K562 (cell line): ENCODE measurements around the gene LCE1E. TPM values are rescaled to one million over a fixed set of nuclear protein-coding genes. Genes with fewer than 3 reads are reported as not detected.

ENCODE experiments used
- ATAC-seq: fragments of 200-7000 bp; cut with Tn5 transposase; 3 replicates; pipeline ENCODE4 v1.9.1; 2020; ENCODE audit warnings: moderate library complexity
- BruUV-seq: library from RNA; stranded (reverse); fragments of 400-500 nt; replicated peaks from 2 replicates; lab custom pipeline; 2021; lab: Mats Ljungman, UMichigan
- CTCF ChIA-PET: fragments of 300-600 bp; formaldehyde crosslinking; extraction: SDS; loops from one replicate; lab custom pipeline; 2021; ENCODE audit warnings: low intra/inter-chr PET ratio; lab: Yijun Ruan, JAX
- POLR2A ChIA-PET: fragments of 300-600, 350-650 bp; sonication (Branson Sonifier 250); formaldehyde crosslinking; extraction: SDS; loops from one replicate; lab custom pipeline; 2021; ENCODE audit warnings: antibody characterized with exemption, inconsistent platforms; lab: Yijun Ruan, JAX
- DNase-seq, 4 experiments: peaks; one replicate each; pipeline versions ENCODE4 v3.0.0 to v3.0.0-alpha.2; 2011 to 2018; ENCODE audit warnings: low spot score in 3 of 4, mixed read lengths in 3 of 4; ENCODE audit errors: extremely low read depth in 1 of 4
- FAIRE-seq: peaks from 2 replicates; lab custom pipeline; 2011; peaks lifted over from hg19 to GRCh38; lab: Jason Lieb, UNC
- H2AFZ ChIP-seq: 2 replicates; pipeline ENCODE4 v1.6.0; 2011; ENCODE audit warnings: low read depth, low read length, control low read depth, inconsistent platforms
- H3K27ac ChIP-seq: fragments of 200-600 bp; 3 replicates; pipeline ENCODE4 v1.8.0; 2011; ENCODE audit warnings: low read depth, mild to moderate bottlenecking, control low read depth, inconsistent platforms, low read length, moderate library complexity, mixed read lengths; ENCODE audit errors: extremely low read depth
- H3K27me3 ChIP-seq, 2 experiments: fragments of 300-600 bp in 1 of 2; 2 replicates in 1 of 2; 3 replicates in 1 of 2; pipeline versions ENCODE4 v1.6.0 to v1.8.0; 2011; ENCODE audit warnings: inconsistent platforms in 2 of 2, low read length in 2 of 2, mild to moderate bottlenecking in 1 of 2, mixed read lengths in 1 of 2, moderate library complexity in 1 of 2; ENCODE audit not compliant: control insufficient read depth in 2 of 2, insufficient read depth in 2 of 2
- H3K36me3 ChIP-seq: fragments of 300-600 bp; 3 replicates; pipeline ENCODE4 v1.8.0; 2011; ENCODE audit warnings: mild to moderate bottlenecking, low read length, inconsistent platforms; ENCODE audit not compliant: control insufficient read depth, insufficient read depth
- H3K4me1 ChIP-seq, 2 experiments: fragments of 200-600 bp in 1 of 2; replicated peaks in 1 of 2; 2 replicates in 1 of 2; 3 replicates in 1 of 2; pipeline versions ENCODE4 v1.5.1 to v1.8.0; 2011; ENCODE audit warnings: inconsistent platforms in 2 of 2, low read length in 2 of 2, mild to moderate bottlenecking in 1 of 2, mixed read lengths in 1 of 2, moderate library complexity in 1 of 2; ENCODE audit not compliant: control insufficient read depth in 2 of 2, insufficient read depth in 2 of 2
- H3K4me2 ChIP-seq: 2 replicates; pipeline ENCODE4 v1.6.1; 2011; ENCODE audit warnings: low read length, control low read depth, inconsistent platforms, mixed read lengths; ENCODE audit not compliant: insufficient read depth
- H3K4me3 ChIP-seq: fragments of 200-600 bp; sonication (generic), shearing (Covaris generic); 2 replicates; pipeline ENCODE4 v1.5.1; 2016; ENCODE audit warnings: control low read depth, inconsistent platforms
- H3K79me2 ChIP-seq: fragments of 200-600 bp; 3 replicates; pipeline ENCODE4 v1.8.0; 2011; ENCODE audit warnings: low read length, inconsistent platforms; ENCODE audit not compliant: control insufficient read depth, insufficient read depth
- H3K9ac ChIP-seq, 2 experiments: 2 replicates each; pipeline versions ENCODE4 v1.6.0 to v1.6.1; 2011; ENCODE audit warnings: low read depth in 2 of 2, low read length in 2 of 2, control low read depth in 1 of 2, inconsistent platforms in 1 of 2, mild to moderate bottlenecking in 1 of 2, mixed read lengths in 1 of 2; ENCODE audit not compliant: insufficient read depth in 1 of 2
- H3K9me1 ChIP-seq: one replicate; pipeline ENCODE4 v1.6.0; 2011; ENCODE audit warnings: inconsistent platforms, mild to moderate bottlenecking, low read length, moderate library complexity; ENCODE audit not compliant: control insufficient read depth, insufficient read depth
- H3K9me3 ChIP-seq: replicated peaks from 2 replicates; pipeline ENCODE4 v1.5.1; 2011; ENCODE audit warnings: low read depth, low read length, inconsistent platforms; ENCODE audit not compliant: control insufficient read depth, insufficient read depth
- H4K20me1 ChIP-seq: replicated peaks from 2 replicates; pipeline ENCODE4 v1.6.1; 2011; ENCODE audit warnings: low read length, inconsistent platforms, mixed read lengths; ENCODE audit not compliant: control insufficient read depth, insufficient read depth
- ARID3A ChIP-seq: IDR thresholded peaks from 2 replicates; pipeline ENCODE4 v1.6.1; 2012; ENCODE audit warnings: low read depth, low read length, improper control_type of control experiment, borderline replicate concordance
- CBFA2T2 ChIP-seq: fragments of 450-650 bp; conservative IDR thresholded peaks from 2 replicates; pipeline ENCODE4 v1.6.1; 2017; ENCODE audit warnings: mild to moderate bottlenecking
- CBX3 ChIP-seq, 2 experiments: IDR thresholded peaks; 1 replicate in 1 of 2; 2 replicates in 1 of 2; pipeline ENCODE4 v1.6.1; 2012; ENCODE audit warnings: inconsistent platforms in 2 of 2, low read length in 2 of 2, borderline replicate concordance in 1 of 2, control low read depth in 1 of 2
- DEAF1 ChIP-seq: fragments of 450-650 bp; formaldehyde crosslinking; IDR thresholded peaks from 2 replicates; pipeline ENCODE4 v1.4.0; 2020; ENCODE audit warnings: mild to moderate bottlenecking, moderate library complexity
- HBP1 ChIP-seq: fragments of 450-650 bp; formaldehyde crosslinking; IDR thresholded peaks from 2 replicates; pipeline ENCODE4 v1.4.0; 2022; ENCODE audit warnings: missing genetic modification characterization
- MCM2 ChIP-seq: fragments of 450-650 bp; IDR thresholded peaks from 2 replicates; pipeline ENCODE4 v1.6.1; 2017; ENCODE audit warnings: low read depth, mild to moderate bottlenecking
- NKRF ChIP-seq: fragments of 450-650 bp; IDR thresholded peaks from 2 replicates; pipeline ENCODE4 v1.6.1; 2016; ENCODE audit warnings: borderline replicate concordance
- SIRT6 ChIP-seq: IDR thresholded peaks from one replicate; pipeline ENCODE4 v1.6.1; 2012; ENCODE audit warnings: low read depth, mild to moderate bottlenecking, control low read depth, inconsistent platforms, low read length, moderate library complexity
- ZBTB5 ChIP-seq: fragments of 450-650 bp; IDR thresholded peaks from 2 replicates; pipeline ENCODE4 v1.6.1; 2017; ENCODE audit warnings: antibody characterized with exemption
- ZFP30 ChIP-seq: fragments of 250-450 bp; sonication (Bioruptor Pico); IDR thresholded peaks from 2 replicates; pipeline ENCODE4 v1.8.0; 2022; ENCODE audit warnings: moderate library complexity, mild to moderate bottlenecking, inconsistent platforms, borderline replicate concordance
- WGBS: fragments of 100-300 bp; shearing (Covaris generic); methylation state at CpG from one replicate; pipeline ENCODE4 v1.1.6; 2016; ENCODE audit warnings: low coverage, mixed read lengths; ENCODE audit not compliant: insufficient coverage; ENCODE audit errors: missing lambda C conversion rate; 5-methylcytosine and 5-hydroxymethylcytosine counted together
- in situ Hi-C: fragments of 300-500 bp; cut with MboI; formaldehyde crosslinking; loops from 4 replicates; pipeline ENCODE4 v1.15.0; 2018; ENCODE audit warnings: inconsistent platforms, mixed read lengths
- intact Hi-C: fragments of 100-400 bp; cut with micrococcal nuclease; formaldehyde crosslinking; loops from 2 replicates; pipeline ENCODE4 v1.14.2; 2022
- polyA plus RNA-seq, 8 experiments: library from polyadenylated mRNA; depleted of rRNA in 4 of 8; stranded (reverse) in 5 of 8; unstranded in 3 of 8; fragments of >200 nt; fragmentation: Nextera tagmentation in 2 of 8; fragmentation: Illumina TruSeq in 1 of 8; extraction: Ambion mirVana in 2 of 8; extraction: Trizol in 1 of 8; gene quantifications; 2 replicates each; pipeline versions ENCODE4 v1.2.1 to v1.2.3, GENCODE V29; 2011 to 2014; ENCODE audit warnings: inconsistent platforms in 1 of 8, missing spikeins in 1 of 8
- total RNA-seq, 7 experiments: library from RNA; depleted of rRNA in 6 of 7; stranded (reverse); fragments of >200 nt in 6 of 7; fragmentation: Illumina TruSeq in 2 of 7; extraction: Trizol in 2 of 7; gene quantifications; 2 replicates each; pipeline versions ENCODE4 v1.2.1 to v1.2.3, GENCODE V29; 2011 to 2021; ENCODE audit warnings: low replicate concordance in 1 of 7

Gene LCE1E
- total and polyA plus RNA-seq, 9 of the 15 experiments (the other 6 are each of a cell fraction or from before 2014, with no cell fraction given), result not detected

- 0 out of 2 replicates have a peak, but pooled peaks have one; percentile 18 for TF ChIP-seq CBFA2T2
- TF ChIP-seq, all 486 proteins: peak for 15
Observed at GRCh38 chr1:152745289-152745704, 40.8 kb upstream of the LCE1E start (continued).

- no peak; the same call in 2 of the 3 replicates for ATAC-seq
- Histone ChIP-seq H3K79me2 (no peaks in the 10 kb centered on the region), H3K4me1 (no peaks in the 10 kb centered on the region), H3K9me1 (no peaks in the 10 kb centered on the region), H2AFZ (peak overlapping the region; percentile 59), H3K9ac (no peak overlapping the region), H3K27ac (no peak overlapping the region), H3K4me3 (no peak overlapping the region), H3K9me3 (no peaks in the 10 kb centered on the region), H3K27me3 (no peaks in the 10 kb centered on the region), H3K36me3 (no peaks in the 10 kb centered on the region), H4K20me1 (no peaks in the 10 kb centered on the region), H3K4me2 (peak overlapping the region; percentile 29; the same call in 1 of the 2 replicates)
- FAIRE-seq, result no peak
- POLR2A ChIA-PET, result no interaction called here
- intact Hi-C loops (loop anchor here (10.0 kb wide), 1 partner anchor 91 kb away; no protein-coding TSS in a partner anchor), in situ Hi-C loops (no loop called here)
- 12% methylated on average over 6 of the region's 6 CpGs for WGBS
- DNase-seq, result no peak
- no TSS peak for BruUV-seq
- CTCF ChIA-PET, result no interaction called here
- TF ChIP-seq MCM2 (no peak), CBX3 (IDR thresholded peaks at IDR 0.05; ENCODE audit: borderline replicate concordance in 1 of 2, low read length in 2 of 2) (no peak), DEAF1 (CRISPR knock-in tag) (no peak), NKRF (no peak), HBP1 (no peak), ZFP30 (CRISPR knock-in tag) (no peak), SIRT6 (no peak), ARID3A (no peak), ZBTB5 (no peak)
Observed at GRCh38 chr1:152745765-152746444, 40.2 kb upstream of the LCE1E start.
